ENCODE measurements around the gene KIAA1217.

Gene KIAA1217

GRCh38 chr10:24390146-24390700 is 181.3 kb downstream of the KIAA1217 start:
- in situ Hi-C loops (cut with MboI; ENCODE audit: low sequenced_read_pairs) = no loop called here

- in situ Hi-C loops (cut with MboI; ENCODE audit: low sequenced_read_pairs) = no loop called here
These were observed 181.8 kb downstream of the KIAA1217 start for GRCh38 chr10:24390746-24391145.

- in situ Hi-C loops (cut with MboI; ENCODE audit: low sequenced_read_pairs) = no loop called here
These were observed 184.3 kb downstream of the KIAA1217 start for GRCh38 chr10:24393201-24393600.

GRCh38 chr10:24394461-24395190 is 185.7 kb downstream of the KIAA1217 start:
- in situ Hi-C loops (cut with MboI; ENCODE audit: low sequenced_read_pairs) = no loop called here

- in situ Hi-C loops (cut with MboI; ENCODE audit: low sequenced_read_pairs) = no loop called here
These were observed 187.5 kb downstream of the KIAA1217 start for GRCh38 chr10:24396396-24396795.

GRCh38 chr10:24397662-24398061 is 188.7 kb downstream of the KIAA1217 start:
- in situ Hi-C loops (cut with MboI; ENCODE audit: low sequenced_read_pairs) = no loop called here

GRCh38 chr10:24404567-24404966 is 195.6 kb downstream of the KIAA1217 start:
- in situ Hi-C loops (cut with MboI; ENCODE audit: low sequenced_read_pairs) = no loop called here

GRCh38 chr10:24405635-24406034 is 196.7 kb downstream of the KIAA1217 start:
- in situ Hi-C loops (cut with MboI; ENCODE audit: low sequenced_read_pairs) = no loop called here

GRCh38 chr10:24406809-24407483 is 198.0 kb downstream of the KIAA1217 start:
- in situ Hi-C loops (cut with MboI; ENCODE audit: low sequenced_read_pairs) = no loop called here

- in situ Hi-C loops (cut with MboI; ENCODE audit: low sequenced_read_pairs) = no loop called here
These were observed 199.0 kb downstream of the KIAA1217 start for GRCh38 chr10:24407928-24408327.

GRCh38 chr10:24408365-24408764 is 199.4 kb downstream of the KIAA1217 start:
- in situ Hi-C loops (cut with MboI; ENCODE audit: low sequenced_read_pairs) = no loop called here

GRCh38 chr10:24414597-24414996 is 205.7 kb downstream of the KIAA1217 start:
- in situ Hi-C loops (cut with MboI; ENCODE audit: low sequenced_read_pairs) = no loop called here

GRCh38 chr10:24415455-24416125 is 206.7 kb downstream of the KIAA1217 start:
- in situ Hi-C loops (cut with MboI; ENCODE audit: low sequenced_read_pairs) = no loop called here

- in situ Hi-C loops (cut with MboI; ENCODE audit: low sequenced_read_pairs) = no loop called here
These were observed 207.3 kb downstream of the KIAA1217 start for GRCh38 chr10:24416248-24416647.

GRCh38 chr10:24417053-24417452 is 208.1 kb downstream of the KIAA1217 start:
- in situ Hi-C loops (cut with MboI; ENCODE audit: low sequenced_read_pairs) = no loop called here

GRCh38 chr10:24418532-24418931 is 209.6 kb downstream of the KIAA1217 start:
- in situ Hi-C loops (cut with MboI; ENCODE audit: low sequenced_read_pairs) = no loop called here

- in situ Hi-C loops (cut with MboI; ENCODE audit: low sequenced_read_pairs) = no loop called here
These were observed 210.1 kb downstream of the KIAA1217 start for GRCh38 chr10:24419066-24419465.

GRCh38 chr10:24425151-24425550 is 216.2 kb downstream of the KIAA1217 start:
- in situ Hi-C loops (cut with MboI; ENCODE audit: low sequenced_read_pairs) = no loop called here

GRCh38 chr10:24427678-24428409 is 218.9 kb downstream of the KIAA1217 start:
- in situ Hi-C loops (cut with MboI; ENCODE audit: low sequenced_read_pairs) = no loop called here

GRCh38 chr10:24428410-24428782 is 219.5 kb downstream of the KIAA1217 start:
- in situ Hi-C loops (cut with MboI; ENCODE audit: low sequenced_read_pairs) = no loop called here

- in situ Hi-C loops (cut with MboI; ENCODE audit: low sequenced_read_pairs) = no loop called here
These were observed 221.7 kb downstream of the KIAA1217 start for GRCh38 chr10:24430591-24430990.

Data from HL-60/S4 treated with retinoic acid at 250 ng/mL for 4 days and 3 days (cell line).